HG03432 (cell line): ENCODE data around the gene GPRC5B.

ENCODE experiments used
- ATAC-seq: cut with Tn5 transposase; IDR thresholded peaks from one replicate; pipeline ENCODE4 v1.9.1; 2021; ENCODE audit warnings: mild to moderate bottlenecking, moderate library complexity; ENCODE audit not compliant: unreplicated experiment

GPRC5B gene

DNA sequence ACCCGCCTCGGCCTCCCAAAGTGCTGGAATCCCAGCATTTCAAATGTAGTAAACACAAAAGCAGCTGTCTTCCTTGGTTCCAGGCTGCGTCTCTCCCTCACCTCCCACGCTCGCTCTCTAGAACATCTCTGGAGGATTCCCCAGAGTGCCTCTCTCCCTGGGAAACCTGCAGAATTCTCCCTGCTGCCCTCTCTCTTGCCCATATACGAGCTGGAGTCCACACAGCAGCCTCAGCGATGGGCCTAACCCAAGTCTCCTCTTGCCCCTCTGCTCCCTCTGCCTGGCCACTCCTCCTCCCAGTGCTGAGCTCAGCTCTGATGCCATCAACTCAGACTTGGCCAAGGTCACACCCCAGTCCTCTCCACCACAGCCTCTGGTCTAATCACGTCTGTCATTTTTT is 10.6 kb downstream of the GPRC5B start:
- ATAC-seq = no peak

DNA sequence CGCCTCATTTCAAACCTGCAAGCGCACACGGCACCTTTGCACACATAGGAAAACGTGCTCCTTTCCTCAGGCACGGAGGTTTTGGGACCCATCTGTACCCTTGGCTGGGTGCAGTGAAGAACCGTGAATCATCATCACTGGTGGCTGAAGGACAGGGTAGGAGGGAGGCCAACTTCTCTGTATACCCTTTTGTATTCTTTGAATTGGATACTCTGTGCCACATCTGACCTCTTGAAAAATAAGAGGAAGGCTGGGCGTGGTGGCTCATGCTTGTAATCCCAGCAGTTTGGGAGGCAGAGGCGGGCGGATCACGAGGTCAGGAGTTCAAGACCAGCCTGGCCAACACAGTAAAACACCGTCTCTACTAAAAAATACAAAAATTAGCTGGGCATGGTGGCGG is 11.7 kb downstream of the GPRC5B start:
- no peak for ATAC-seq

DNA sequence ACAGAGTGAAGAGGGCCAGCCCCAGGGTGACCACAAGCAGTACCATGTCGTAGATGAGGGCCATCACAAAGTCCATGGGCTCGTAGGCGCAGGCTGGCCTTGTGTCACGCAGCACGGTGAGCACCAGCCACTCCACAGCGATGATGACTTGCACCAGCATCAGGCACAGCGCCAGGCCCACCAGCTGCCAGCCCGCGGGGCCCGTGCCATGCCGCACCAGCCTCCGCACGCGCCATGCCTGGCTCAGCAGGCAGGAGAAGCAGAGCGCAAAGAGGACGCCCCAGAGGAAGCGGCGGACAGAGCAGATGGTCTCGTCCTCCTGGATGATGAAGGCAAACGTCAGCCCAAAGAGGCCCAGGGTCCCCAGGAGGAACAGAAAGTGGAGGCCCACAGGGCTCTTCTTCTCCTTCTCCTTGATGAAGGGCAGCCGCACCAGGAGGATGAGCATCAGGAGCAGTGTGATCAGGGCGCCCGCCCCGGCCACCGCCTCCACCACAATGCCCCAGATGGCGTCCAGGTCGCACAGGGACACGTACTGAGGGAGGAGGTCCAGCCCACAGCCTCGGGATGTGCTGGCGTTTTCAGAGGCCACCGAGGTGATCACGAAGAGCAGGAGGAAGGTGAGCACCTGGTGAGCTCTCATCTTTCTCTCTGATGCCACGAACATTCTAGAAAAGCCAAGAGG is 12.3 kb downstream of the GPRC5B start:
- no peak for ATAC-seq

DNA sequence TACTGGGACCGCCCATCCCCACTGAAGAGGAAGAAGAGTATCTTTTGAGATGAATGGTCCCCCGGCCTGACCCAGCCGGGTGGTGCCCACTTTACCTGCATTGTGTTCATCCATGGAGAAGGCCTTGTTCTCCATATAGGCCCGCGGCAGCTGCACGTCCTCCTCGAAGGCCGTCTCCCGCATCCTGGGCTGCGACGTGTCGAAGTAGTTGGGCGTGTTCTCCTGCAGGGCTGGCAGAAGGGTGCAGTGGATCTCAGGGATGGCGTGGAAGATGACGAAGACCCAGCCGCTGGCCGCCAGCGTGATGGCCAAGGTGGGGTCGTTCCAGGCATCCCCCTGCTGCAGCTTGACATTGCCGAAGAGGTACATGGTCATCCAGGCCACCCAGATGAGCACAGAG is 12.9 kb downstream of the GPRC5B start:
- ATAC-seq = no peak

DNA sequence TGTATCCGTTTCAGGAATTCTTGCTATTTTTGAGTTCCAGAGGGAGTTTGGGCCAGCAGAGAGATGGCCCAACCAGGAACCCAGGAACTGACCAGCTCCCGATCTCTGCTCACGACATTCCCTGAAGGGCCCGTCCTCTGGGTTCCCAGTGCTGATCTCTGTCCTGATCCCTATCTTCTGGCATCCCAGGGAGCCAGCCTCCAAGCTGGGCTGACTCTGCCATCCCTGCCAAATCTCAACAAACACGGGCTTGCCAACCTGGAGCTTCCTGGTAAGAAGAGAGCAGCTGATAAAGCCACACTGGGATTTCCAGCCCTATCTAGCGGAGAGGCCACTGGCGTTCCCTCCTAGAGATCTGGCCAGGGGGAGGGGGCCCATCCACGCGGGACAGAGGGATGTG is 16.2 kb downstream of the GPRC5B start:
- no peak for ATAC-seq

DNA sequence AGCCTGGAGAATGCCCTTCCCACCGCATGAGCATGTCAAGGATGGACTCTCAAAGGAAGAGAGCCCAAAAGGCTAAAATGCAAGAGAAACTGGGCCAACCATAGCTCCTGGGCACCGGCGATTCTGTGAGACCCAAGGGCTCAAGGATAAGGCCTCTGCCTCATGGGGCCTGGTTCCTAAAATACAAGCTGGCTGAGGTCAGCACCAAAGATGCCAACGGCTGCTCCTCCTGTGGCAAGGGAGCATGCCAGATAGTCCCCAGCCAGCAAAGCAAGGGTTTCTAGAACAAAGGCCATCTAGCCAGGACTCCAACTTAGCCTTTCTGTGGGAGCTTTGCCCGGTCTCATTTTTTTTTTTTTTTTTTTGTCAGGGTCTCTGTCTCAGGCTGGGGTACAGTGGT is 20.1 kb downstream of the GPRC5B start:
- ATAC-seq = no peak

DNA sequence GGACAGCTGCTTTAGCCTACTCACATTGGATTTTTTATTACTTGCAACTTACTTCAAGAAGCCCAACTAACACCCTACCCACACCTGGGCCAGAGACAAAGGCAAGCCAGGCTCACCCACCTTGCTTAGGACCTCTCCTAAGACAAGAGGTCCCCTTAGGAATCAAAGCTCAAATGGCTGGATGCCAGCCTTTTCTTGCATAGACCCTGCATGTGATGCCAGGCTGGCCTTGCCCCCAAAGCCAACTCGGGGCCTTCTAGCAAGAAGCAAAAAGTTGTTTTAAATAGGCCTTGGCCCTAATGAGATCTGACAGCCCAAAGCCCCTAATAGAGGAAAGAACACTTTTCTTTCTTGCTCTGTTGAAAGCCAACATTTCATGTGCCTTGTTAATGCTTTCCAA is 20.7 kb downstream of the GPRC5B start:
- no peak for ATAC-seq

DNA sequence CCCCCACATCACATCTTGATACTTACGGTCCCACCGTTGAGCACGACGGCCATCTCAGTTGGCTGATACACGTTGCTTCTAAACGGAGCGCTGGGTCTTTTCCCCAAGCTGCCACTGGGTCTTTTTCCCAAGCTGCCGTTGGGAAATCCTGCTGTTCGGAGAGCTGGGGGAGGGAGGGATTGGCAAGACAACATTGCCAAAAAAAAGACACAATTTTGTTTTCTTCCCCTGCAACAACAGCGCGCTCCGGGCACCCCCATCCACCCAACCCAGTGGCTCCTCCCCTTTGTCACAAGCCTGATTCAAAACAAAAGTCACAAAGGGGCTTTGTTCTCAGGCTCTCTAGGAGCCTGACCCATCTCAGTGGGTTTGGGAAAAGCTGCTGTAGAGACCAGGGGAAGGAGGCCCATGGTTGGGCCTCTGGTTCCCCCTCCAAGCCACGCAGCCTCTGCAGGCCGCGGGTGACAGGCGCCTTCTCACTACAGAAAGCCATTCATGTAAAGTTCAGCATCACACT is 22.8 kb downstream of the GPRC5B start:
- no peak for ATAC-seq

DNA sequence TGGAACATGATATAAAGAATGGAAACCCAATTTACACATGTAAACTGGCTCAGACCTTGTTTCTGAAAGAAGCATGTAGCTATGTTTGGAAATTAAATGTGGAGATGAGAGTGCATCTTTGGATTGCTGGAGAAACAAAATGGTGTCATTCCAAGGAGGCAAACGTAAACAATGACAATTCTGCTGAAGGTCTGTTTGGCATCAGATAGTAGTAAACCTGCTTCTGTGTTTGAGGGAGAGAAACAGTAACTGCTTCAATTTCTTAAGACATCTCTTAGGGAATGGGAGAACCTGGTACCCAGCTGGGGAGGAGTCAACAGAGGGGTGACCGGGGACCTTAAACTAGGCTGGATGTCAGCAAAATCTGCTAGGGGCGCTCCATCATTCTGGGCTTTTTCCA is 23.5 kb downstream of the GPRC5B start:
- ATAC-seq = no peak

DNA sequence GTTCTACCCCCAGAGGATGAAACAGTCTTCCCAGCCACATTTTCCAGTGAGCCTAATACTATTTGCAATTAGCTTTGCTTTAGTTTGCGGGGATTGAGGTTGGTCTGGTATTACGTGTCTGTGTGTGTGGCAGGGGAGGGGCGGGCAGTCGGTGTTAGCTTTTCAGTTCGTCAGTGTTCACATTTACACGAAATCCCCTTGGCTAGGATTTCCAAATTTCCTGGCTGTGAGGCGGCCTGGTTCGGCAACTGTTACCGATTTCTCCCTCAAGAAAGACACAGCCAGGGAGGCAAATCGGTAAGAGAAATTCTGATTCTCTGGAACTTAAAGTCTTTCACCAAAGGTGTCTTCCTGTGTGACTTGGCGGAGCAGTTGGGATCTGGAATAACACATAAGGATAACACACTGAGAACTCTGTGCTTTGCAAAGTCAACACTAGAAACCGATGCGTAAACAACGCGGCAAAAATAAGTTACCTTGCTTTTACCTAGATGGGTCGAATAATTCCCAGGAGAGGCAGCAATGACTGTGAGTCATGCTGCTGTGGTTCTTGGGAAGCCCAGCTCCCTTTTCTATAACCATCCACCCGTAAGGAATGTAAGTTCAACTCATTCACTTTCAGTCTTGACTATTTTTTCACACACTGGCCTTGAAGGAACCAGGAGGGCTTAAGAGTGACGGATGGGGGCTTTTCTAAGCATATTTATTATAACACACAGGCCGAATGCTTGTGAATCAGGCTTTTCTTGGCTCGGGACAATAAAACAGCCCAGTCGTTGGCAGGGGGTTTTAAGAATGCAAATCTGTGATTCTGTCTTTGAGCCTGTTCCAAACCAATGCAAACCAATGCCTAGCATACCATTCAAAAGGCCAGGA is 24.2 kb downstream of the GPRC5B start:
- ATAC-seq = no peak

DNA sequence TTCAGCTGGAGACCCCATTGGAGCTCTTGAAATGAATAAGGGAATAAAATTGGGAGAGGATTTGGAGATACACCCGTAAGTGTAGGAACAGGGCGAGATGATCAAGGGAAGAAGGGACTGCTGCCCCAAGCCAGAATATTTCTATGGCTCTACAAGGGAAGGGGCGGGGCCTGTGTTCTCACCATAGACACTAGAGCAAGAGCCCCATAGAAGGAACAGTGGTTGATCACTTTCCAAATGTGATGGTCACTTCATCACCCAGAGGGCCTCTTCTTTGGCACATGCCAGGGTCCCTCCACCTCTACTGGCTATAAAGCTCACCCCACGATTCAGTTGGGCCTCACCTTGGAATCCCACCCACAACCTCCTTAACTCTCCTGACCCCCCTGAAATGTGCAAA is 25.0 kb downstream of the GPRC5B start:
- ATAC-seq = no peak

DNA sequence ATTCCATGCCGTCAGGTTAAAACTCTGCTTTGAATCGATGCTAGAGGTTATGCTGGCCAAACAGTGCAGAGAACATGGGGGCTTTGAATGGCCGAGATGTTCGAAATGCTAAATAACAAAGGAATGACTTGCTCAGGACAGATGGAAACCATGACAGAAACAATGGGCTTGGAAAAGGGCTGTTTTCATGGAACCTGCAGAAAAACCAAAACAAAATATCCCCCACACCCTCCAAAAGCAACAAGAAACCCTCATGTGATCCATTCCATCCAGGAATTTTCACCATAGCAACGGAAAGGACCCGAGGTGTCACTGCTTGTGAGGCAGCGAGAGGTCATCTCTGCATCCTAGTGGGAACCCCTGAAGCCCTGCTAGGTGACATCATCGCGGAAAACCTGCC is 25.5 kb downstream of the GPRC5B start:
- ATAC-seq = no peak

DNA sequence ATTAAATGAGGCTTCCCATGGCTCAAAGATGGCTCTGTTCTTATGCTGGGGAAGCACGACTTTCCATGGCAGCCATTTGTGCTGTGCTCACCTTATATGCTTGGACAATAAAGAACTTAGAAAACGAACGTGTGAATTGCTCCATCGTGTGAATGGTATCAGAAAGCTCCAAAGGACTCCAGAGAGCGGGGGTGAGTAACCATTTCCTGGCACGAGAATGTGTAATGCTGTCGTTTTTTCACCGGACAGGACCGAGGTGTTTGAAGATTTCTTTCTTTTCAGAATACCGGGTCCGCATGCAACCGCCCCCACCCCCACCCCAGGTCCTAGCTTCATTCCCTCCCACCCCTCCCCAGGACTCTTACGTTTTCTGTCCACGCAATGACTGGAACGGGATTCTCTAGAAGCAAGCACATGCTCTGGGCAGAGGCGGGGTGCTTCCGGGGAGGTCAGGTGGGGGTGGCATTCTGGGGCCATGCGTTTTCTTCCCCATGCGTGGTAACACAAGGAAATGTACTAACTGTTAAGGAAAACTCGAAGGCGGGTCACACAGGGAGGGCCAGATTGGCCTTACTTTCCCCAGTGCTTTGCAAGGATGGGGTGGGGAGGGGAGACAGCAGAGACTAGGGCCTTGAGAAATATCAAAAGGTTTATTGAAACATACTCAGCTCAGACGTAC is 26.2 kb downstream of the GPRC5B start:
- no peak for ATAC-seq

DNA sequence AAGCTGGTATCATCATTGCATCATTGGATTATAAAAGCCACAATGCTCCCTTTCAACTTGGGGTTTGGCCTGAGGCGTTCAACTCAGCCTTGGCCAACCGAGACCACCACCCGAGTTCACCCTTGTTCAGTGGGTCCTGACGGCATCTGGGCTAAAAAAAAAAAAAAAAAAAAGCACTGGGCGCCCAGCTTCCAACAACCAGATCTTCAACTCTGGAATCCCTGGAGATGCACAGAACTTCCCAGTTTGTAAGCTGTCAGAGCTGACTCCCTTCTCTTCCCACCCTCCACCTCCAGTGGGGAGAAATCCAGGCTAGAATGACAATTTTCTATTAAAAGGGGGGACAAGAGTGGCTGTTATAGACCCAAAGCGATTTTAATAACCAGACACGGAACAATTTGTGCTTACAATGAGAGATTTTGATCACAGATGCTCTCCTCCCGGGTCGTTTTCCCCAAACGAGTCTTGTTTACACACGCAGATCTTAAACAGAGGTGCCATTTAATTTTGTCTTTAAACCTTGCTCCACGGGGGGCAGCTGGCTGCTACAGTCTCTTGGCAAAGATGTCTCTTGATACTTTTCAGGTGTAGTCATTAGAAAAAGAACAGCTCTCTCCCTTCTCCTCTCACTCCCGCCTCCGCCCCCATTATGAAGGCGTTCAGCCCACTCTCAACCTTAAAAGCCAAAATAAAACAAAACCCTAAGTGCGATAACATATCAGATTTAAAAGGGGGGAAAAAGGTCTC is 26.9 kb downstream of the GPRC5B start:
- no peak for ATAC-seq

DNA sequence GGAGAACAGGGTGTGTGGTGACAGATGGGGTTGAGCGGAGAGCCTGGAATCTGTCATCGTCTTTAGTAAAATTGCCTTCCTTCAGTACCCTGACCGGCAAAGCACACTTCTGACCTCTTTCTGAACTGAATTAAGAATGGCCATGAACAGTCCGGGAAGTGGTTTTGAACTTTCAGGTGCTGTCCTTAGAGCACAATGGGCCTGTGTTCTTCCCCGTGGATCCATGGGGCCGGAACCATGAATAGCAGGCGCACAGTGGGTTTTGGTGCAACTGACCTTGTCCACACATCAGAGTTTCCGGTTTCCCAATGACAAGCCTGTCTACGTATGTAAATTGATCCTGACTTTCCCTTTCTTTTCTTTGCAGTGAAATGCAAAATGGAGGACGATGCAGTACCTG is 28.5 kb downstream of the GPRC5B start:
- ATAC-seq = no peak

DNA sequence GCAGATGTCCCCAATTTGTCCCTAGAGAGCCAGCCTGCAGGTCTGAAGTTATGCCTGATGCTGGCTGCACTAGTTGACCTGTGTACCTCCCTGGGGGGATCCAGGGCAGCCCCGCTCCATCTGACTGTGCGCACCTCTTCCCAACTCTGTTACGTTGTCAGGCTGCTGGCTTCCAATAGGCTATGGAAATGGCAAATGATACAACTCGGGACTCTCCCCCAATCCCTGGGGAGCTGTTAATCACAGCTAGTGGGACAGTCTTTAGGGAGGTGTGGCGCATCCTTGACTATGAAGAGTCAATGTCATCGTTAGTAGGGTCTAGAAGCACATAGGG is 30.1 kb downstream of the GPRC5B start:
- ATAC-seq = no peak

DNA sequence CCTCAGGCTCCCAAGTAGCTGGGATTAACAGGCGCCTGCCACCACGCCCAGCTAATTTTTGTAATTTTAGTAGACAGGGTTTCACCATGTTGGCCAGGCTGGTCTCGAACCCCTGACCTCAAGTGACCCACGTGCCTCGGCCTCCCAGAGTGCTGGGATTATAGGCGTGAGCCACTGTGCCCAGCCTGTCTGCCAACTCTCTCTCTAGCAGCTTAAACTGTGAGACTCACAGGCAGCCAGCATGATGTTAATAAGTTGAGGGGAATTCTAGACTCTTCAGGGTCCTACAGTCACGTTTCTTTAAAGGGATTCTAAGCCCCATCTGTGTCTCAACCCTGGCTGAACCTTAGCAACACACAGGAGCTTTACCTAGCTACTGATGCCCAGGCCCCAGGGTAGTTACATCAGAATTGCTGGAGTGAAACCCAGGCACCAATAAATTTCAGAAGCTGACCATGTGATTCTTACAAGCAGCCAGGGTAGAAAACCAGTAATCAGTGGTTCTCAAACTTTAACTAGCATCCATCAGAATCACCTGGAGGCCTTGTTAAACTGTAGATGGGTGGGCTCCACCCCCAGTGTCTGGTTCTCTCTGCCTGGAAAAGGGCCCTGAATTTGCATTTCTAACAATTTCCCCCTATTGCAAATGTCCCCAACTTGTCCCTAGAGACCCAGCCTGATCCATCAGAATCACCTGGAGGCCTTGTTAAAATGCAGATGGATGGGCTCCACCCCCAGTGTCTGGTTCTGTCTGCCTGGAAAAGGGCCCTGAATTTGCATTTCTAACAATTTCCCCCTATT is 30.7 kb downstream of the GPRC5B start:
- ATAC-seq = no peak

DNA sequence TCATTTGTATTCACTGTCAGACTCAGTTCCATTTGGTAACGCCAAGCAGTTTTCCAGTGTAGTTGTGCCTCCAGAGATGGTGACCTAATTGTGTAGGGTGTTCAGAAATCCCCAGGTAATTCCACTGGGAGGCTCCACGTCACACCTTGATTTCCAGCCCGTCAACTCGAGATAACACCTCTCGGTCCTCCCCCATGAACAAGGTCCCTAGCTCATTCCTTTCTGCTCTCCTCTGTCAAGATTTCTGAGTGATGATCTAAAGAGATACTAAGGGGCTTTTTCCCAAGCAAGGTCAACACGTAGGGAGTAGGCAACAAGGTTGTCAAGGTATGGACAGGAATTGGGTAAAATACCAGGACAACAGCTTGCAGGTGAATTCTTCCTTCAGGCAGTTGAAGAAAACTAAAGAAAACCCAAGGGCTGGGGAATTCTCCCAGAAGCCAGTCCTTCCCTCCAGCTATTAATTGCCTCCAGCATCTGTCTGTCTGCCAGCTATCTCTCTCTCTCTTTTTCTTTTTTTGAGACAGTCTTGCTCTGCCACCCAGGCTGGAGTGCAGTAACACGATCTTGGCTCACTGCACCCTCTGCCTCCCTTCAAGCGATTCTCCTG is 31.4 kb downstream of the GPRC5B start:
- no peak for ATAC-seq

DNA sequence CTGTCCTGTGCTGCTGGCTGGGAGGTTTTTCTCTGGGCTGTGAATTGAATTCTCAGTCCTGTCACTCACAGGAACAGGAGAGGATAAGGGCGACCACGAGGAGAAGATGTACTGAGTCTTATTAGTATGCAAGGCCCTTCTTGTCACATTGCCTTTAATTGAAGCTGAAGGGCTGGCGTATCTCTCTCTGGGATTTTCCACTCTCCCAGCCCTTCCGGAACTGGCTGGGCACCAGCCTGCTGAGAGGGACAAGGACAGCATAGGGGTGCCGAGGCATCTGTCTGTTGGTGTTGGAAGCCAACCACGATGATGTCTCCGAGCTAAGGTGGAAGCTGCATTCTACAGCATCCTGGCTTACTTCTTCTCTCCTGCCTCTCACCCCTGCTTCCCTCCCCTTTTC is 33.2 kb downstream of the GPRC5B start:
- no peak for ATAC-seq
